ENCODE measurements around the gene LRRC10. TPM values are rescaled to one million over a fixed set of nuclear protein-coding genes. Genes with fewer than 3 reads are reported as not detected.

The LRRC10 gene
- not detected for total RNA-seq
- long read RNA-seq, result 0 reads

GRCh38 chr12:69610729-69611128 is at the start of gene LRRC10:
TSS of gene LRRC10 (minus strand) at chr12:69610907. CDS start at chr12:69610838, 69 bp downstream.
- no peak for DNase-seq (ENCODE audit: low spot score)

DNA sequence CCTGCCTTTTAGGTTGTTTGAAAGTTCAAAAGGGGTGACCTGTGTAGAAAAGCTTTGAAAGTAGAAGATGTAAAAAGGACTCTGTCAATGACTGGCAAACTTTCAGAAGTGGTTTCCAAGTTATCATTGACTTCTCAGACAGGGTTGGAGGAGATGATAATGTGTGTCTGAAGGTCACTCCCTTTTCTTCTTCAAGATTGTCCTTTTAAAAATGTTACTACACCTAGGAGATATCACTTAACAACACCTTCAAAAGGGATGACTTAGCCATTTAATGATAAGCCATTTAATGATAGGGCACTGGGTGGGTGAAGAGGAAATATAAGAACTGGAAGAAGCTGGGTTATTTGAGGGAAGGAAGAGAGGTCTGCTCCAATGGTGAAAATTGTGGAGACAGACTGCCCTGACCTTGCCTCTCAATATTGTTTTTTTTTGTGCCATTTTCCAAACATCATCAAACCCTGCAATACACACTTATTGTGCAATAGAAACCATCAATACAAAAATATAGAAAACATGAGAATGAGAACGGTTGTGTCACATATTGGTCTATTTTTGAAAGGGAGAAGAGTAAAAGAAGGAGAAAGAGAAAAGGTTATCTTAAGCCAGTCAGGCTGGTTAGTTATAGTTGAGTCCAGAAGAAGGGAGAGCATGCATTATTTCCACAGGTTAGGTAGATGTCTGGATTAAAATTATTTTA is 49.6 kb upstream of the LRRC10 start:
- DNase-seq (ENCODE audit: low spot score), result no peak

DNA sequence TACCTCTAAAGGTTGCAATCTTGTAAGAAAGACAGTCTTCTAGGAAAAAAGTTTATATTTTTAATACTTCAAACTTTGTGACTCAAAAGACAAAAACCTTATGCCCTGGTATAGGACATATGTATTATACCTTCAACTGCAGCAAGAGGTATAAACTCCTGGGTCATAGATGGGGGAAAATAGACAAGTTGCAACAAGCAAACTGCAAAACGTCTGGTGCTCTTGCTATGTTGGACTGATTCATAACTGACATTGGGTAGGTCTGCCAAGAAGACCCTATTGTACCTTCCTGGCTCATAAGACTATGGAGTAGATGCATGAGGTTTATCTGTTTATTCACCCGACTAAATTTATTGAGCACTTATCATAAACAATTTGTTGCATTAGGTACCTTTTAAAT is 47.5 kb upstream of the LRRC10 start:
- DNase-seq (ENCODE audit: low spot score), result no peak

- DNase-seq (ENCODE audit: low spot score), result no peak
Observed at GRCh38 chr12:69657376-69658137, 46.9 kb upstream of the LRRC10 start.

DNA sequence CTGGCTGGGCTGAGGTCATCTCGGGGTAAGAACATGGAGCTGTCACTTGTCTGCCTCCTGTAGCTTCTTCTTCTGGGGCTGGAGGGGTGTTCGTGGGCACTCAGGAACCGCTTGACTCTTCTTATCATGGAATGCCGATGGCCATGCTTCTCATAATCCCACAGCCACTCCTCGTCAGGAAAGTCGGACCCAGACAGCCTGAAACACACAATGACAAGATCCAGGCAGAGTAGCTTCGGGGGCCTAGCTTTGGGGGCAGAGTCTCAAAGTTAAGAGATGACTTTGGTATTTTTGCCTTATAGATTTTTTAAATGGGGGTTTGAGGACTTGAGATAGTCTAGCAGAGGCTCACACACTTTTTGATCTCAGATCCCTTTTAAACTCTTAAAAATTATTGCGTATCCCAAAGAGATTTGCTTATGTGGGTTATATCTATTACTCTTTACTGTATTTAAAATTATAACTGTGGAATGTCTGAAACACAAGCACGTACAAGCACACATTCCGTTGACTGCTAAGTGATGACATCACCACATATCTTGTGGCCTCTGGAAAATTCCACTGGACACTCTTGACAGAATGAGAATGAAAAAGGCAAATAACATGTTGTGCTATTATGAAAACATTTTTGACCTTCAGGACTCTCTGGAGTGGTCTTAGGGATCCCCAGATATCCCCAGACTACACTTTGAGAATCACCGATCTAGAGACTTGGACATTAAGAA is 45.1 kb upstream of the LRRC10 start:
- DNase-seq (ENCODE audit: low spot score), result no peak

- no peak for DNase-seq (ENCODE audit: low spot score)
Observed at GRCh38 chr12:69653703-69654102, 43.0 kb upstream of the LRRC10 start.

- DNase-seq (ENCODE audit: low spot score), result no peak
Observed at GRCh38 chr12:69651922-69652321, 41.2 kb upstream of the LRRC10 start.

DNA sequence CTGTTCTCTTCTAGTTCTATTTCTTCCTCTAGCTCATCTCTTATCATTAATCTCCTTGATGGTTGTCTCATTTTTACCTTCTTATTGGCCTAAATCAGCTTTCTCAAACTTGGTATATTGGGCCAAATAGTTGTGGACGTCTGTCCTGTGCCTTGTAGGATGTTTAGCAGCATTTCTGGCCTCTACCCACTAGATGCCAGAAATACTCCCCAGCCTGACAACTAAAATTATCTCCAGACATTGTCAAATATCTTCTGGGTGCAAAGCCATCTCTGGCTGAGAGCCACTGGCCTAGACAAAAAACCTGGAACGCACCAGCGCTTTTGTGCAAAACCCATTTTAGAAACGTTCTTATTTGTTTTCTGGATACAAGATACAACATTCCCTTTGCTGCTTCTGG is 38.8 kb upstream of the LRRC10 start:
- no peak for DNase-seq (ENCODE audit: low spot score)

GRCh38 chr12:69648476-69648875 is 37.8 kb upstream of the LRRC10 start:
- no peak for DNase-seq (ENCODE audit: low spot score)

DNA sequence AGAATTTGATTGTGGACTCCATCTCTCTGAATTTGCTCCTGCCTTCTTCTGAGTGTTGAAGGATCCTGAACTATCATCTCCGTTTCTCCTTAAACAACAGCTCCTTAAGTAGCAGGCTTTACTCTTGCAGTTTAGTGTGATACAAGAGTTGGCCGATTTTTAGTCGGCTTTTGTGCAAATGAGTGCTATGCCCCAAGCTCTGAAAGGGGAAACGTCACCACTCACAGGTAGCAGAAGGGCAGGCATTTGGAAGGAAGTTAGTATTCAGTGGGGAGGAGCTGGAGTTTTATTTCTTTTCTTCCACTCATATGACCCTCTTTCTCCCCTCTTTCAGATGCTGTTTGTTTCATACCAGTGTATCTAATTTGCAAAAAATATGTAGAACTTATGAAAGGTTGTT is 36.5 kb upstream of the LRRC10 start:
- no peak for DNase-seq (ENCODE audit: low spot score)

GRCh38 chr12:69645031-69645430 is 34.3 kb upstream of the LRRC10 start:
- no peak for DNase-seq (ENCODE audit: low spot score)

DNA sequence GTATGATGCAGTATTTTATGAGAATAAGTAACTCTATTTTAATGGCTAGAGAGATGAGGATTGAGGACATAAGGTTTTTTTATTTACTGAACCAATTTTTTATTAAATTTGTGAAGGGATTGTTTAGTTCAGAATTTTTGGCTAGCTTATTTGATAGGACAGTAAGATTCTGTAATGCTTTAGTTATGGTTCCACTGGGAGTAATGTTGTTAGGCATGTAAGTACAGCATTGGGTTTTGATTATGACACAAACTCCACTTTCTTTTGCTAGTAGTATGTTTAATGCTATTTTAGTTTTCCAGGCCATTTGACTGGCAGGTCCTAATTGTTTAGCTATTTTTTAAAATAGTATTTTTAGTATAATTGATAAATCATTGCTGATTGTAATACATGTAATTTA is 33.8 kb upstream of the LRRC10 start:
- no peak for DNase-seq (ENCODE audit: low spot score)

- no peak for DNase-seq (ENCODE audit: low spot score)
Observed at GRCh38 chr12:69642531-69642930, 31.8 kb upstream of the LRRC10 start.

DNA sequence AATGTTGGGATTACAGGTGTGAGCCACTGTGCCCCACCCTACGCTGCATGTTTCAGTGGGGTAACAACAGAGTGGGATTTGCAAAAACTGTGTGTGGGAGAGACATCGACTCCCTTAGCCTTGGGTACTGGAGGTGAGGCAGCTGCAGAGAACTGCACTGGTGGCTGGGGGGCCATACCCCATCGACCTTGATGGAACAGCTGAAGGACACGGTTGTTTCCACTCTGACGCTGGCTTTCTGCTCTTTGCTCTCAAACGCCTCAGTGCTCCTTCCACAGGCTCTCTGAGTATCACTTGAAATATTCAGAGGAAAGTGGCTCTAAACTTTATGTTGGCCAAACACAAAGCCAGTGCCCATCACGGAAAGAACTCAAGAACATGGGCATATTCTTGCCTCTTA is 30.8 kb upstream of the LRRC10 start:
- DNase-seq (ENCODE audit: low spot score), result no peak

- DNase-seq (ENCODE audit: low spot score), result no peak
Observed at GRCh38 chr12:69639400-69640016, 28.8 kb upstream of the LRRC10 start.

DNA sequence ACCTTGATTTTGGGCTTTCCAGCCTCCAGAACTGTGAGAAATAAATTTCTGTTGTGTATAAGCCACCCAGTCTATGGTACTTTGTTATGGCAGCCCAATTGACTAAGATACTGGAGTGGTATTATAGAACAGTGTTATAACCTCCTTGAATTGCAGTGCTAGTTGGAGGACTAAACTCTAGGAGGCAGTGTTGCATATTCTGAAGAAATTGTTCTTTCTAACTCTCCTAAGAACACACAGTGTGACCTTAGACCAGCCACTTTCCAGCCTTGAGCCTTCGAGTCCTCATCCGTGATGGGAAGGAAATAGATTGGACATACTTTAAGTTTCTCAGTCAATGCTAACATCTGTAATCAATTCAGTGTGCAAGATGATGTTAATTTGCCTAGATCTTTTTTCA is 22.4 kb upstream of the LRRC10 start:
- DNase-seq (ENCODE audit: low spot score), result no peak

DNA sequence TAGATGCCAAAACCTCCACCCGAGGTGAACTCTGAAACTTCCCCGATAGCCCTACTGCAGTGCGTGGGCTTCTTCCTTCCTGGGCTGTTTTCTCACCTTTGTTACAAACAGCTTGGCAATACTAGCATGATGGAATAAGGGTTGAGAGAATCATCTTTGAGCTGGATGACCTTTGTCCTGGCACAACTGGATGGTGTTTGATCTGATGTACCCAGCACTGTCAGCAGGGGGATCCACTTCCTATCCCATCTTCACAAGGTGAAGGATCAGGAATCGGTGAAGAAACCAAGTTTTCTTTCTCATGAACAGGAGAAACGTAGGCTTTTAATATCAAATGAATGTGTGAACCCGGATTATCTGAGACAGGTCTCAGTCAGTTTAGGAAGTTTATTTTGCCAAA is 19.5 kb upstream of the LRRC10 start:
- DNase-seq (ENCODE audit: low spot score), result no peak

- DNase-seq (ENCODE audit: low spot score), result no peak
Observed at GRCh38 chr12:69627501-69627900, 16.8 kb upstream of the LRRC10 start.

- DNase-seq (ENCODE audit: low spot score), result no peak
Observed at GRCh38 chr12:69623970-69624369, 13.3 kb upstream of the LRRC10 start.

- DNase-seq (ENCODE audit: low spot score), result no peak
Observed at GRCh38 chr12:69621551-69621950, 10.8 kb upstream of the LRRC10 start.

DNA sequence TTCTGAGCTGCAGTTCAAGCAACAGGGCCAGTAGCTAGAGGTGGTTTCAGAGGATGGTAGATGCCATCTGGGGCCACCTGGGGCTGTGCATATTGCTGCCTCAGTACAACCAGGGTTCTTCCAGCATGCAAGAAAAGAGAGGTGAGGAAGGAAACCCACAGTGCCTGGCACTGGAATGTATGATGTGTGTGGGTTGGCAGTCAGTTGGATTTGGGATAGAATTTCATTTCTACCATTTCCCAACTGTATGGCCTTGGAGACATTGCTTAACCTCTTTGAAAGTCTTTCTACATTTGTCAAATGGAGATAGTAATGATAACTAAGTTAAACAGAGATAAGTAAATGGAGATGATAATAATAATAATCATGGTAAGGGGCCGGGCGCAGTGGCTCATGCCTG is 10.2 kb upstream of the LRRC10 start:
- no peak for DNase-seq (ENCODE audit: low spot score)

- no peak for DNase-seq (ENCODE audit: low spot score)
Observed at GRCh38 chr12:69620077-69620476, 9.4 kb upstream of the LRRC10 start.

All from mesenteric fat pad (tissue), 1 donor.